Stimulated activated CD8-positive, alpha-beta memory T cell treated with anti-CD3 and anti-CD28 coated beads, Interleukin-7, amount 100 ng/mL, for 1 hour (primary cell): ENCODE results near the gene PNLDC1.
"Not testable (repeated sequence)": the region's sequence is repeated elsewhere in the genome, so short reads cannot be mapped to it uniquely, and the experiment has no call there.

Experiments
- DNase-seq, 2 donors: peaks; one replicate each; pipeline ENCODE4 v3.0.0-alpha.2; 2020; ENCODE audit warnings: low read depth in 2 of 2

Gene PNLDC1

GRCh38 chr6:159778542-159779103, 21.5 kb upstream of the PNLDC1 start:
- DNase-seq: no peak

DNA sequence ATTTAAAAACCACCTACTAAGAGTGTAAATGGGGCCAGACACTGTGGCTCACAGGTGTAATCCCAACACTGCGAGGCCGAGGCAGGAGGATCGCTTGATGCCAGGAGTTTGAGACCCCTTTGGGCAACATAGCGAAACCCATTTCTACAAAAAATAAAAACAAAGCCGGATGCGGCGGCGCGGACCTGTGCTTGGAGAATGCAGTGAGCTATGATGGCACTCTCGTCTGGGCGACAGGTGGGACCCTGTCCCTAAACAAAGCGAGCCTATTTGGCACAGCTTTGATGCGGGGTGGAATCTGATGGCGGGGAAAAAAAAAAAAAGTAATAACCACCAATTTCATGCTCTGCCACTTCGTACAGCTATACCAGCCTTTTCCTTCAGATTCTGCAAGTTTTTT, 11.8 kb upstream of the PNLDC1 start:
- DNase-seq: no peak

DNA sequence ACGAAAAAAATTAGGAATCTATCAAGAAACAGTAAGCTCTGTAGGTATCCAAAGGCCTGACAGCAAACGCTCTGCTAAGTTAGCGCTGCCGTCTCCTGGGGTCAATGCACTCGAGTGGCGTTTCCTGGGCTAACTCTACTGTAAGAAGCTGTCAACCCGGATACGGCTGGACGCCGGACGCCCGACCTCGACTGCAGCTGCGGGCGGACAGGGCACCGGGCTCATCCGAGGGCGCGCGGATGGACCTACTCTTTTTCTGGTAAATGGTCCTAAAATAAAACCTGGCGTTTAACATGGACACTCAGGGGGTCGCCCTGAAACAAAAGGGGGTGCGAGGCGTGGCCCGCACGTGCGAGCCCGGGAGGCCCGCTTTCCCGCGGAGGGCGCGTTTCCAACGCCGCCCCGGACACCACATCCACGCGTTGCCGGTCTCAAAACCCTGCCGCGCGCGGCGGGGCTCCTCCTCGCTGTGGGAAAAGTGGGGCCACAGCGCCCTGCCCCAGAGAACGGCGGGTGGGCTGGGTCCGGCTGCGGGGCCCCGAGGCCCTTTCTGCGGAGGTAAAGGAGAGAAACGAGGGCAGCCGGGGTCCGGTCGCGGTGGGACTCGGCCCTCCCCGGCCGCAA, 11.2 kb upstream of the PNLDC1 start:
- DNase-seq: peak in 1 of 2 donors; percentile 11

GRCh38 chr6:159789377-159790148, 10.5 kb upstream of the PNLDC1 start, which contains the start of gene TCP1:
Gene TCP1, minus strand, starts transcription at chr6:159789602. Its CDS starts 134 bp downstream, at chr6:159789468.
- peak; percentile 97 to 98 for DNase-seq

- peak; percentile 72 to 74 for DNase-seq
Measured at GRCh38 chr6:159790149-159790955, 9.7 kb upstream of the PNLDC1 start, which contains the start of gene MRPL18. Gene MRPL18, plus strand, starts transcription at chr6:159790467. Its CDS starts 121 bp downstream, at chr6:159790588.

GRCh38 chr6:159790956-159791598, 9.0 kb upstream of the PNLDC1 start:
- no peak for DNase-seq

- not testable (repeated sequence) for DNase-seq
Measured at GRCh38 chr6:159794976-159795375, 5.1 kb upstream of the PNLDC1 start.

DNA sequence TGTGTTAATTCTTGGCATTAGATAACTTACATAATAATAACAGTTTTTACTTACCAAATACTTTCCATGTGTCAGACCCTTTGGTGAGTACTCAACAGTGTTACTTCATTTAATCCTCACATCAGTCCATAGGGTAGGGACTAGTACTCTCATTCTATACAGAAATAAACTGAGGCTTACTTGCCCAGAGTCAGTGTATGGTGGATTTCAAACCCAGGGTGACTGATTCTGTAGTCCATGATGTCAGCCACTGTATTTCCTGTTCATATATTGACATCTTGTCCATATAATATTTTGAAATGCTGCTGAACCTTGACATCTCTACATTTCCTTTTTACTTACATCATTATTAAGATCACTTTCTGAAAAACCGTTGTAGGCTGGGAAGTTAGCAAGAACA, 2.5 kb upstream of the PNLDC1 start:
- DNase-seq: no peak

- DNase-seq: no peak
Measured at GRCh38 chr6:159801935-159802334, 1.9 kb downstream of the PNLDC1 start.

DNA sequence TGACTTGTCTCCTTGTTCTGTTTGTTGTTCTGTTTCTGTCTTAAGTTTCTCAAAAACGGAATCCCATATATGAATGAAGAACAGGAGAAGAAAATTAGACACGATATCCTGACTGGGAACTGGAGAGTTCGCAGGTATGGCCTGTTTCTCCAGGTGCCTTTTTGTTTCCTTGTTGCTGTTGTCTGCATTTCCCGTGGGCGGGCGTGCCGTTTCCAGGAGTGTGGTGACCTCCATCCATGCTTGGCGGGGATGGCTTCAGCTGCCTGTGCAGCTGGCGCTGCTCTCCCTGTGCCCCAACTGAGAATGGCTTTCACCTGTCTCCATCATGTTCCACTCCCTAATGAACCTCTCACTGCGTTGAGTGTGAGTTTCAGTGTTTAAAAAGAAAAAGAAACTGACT, 4.4 kb downstream of the PNLDC1 start:
- DNase-seq: no peak

DNA sequence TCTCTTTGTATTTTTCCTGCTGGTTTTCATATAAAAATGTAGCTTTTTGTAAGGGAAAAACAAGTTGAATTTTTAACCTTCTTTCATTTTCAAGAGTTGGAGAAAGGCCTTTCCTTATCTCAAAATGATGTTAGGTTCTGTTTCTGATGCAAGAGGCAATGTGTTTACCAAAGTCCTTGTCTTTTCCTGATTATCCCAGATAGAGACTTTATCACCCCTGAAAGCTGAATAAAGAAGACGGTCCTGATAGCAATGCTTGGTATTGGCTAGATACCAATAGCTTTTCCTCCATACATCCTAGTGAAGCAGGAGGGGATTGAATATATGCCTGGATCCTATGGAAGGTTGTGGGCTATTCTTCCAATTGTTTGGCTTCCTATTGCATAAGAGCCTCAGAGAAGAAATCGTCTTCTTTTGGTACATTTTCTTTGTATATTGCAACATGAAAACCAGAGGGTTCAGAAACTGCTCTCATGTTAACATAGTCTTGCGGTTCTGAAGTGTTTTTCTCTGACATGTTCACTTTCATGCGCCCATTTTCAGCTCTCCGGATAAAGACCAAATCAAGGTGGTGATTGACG, 5.5 kb downstream of the PNLDC1 start:
- DNase-seq: no peak

- no peak for DNase-seq
Measured at GRCh38 chr6:159806021-159806458, 6.0 kb downstream of the PNLDC1 start.

GRCh38 chr6:159807150-159807858, 7.2 kb downstream of the PNLDC1 start:
- no peak for DNase-seq

- no peak for DNase-seq
Measured at GRCh38 chr6:159808647-159809046, 8.6 kb downstream of the PNLDC1 start.

GRCh38 chr6:159809149-159809548, 9.1 kb downstream of the PNLDC1 start:
- no peak for DNase-seq

GRCh38 chr6:159813781-159814180, 13.7 kb downstream of the PNLDC1 start:
- DNase-seq: no peak

GRCh38 chr6:159815410-159815809, 15.3 kb downstream of the PNLDC1 start:
- no peak for DNase-seq

DNA sequence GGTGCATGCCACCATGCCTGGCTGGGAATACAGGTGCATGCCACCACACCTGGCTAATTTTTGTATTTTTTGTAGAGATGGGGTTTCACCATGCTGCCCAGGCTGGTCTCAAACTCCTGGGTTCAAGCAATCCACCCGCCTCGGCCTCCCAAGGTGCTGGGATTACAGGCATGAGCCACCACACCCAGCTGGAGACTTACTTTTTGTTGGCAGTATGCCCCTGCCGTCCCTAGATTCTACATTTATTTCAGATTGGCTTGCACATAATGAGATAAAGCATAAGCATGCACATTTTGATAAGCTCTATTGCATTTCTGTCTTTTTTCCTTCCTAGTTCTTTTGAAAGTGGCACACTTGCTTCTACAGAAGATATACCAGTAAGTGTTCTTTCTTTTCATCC, 16.7 kb downstream of the PNLDC1 start:
- not testable (repeated sequence) for DNase-seq

DNA sequence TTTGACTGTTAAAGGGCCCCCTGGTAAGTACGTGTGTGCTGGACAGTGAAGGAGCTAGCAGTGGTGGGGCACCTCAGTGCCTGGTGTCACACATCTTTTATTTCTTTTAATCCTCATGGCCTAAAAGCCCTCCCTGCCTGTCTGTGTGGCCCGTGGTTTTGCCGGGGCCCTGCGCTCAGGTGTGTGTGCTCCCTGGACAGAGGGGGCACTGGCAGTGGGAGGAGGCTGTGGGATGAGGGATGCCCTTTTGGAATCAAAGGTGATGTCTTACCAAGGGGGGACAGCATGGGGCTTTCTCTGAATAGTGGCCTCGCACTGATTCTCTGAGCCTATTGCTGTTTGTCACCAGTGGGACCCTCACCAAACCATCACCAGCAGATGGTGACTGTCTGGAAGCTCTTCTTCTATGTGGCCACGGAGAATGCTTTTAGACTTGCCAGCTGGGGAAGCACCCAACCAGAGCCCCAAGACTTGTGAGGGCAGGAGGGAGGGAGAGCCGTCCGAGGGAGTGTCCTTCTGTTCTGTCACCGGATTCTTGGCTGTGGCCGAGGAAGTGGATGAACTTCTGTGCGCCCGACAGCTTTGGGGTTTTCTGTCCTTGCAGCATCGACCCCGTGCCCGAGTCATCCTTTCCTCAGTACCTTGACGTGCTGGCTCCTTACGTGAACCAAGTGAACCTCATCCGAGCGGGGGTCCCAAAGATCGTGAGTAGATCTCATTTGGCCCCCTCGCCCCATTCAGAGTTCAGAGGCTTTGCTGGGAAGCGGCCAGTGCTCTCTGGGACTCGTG, 18.1 kb downstream of the PNLDC1 start:
- DNase-seq: no peak

DNA sequence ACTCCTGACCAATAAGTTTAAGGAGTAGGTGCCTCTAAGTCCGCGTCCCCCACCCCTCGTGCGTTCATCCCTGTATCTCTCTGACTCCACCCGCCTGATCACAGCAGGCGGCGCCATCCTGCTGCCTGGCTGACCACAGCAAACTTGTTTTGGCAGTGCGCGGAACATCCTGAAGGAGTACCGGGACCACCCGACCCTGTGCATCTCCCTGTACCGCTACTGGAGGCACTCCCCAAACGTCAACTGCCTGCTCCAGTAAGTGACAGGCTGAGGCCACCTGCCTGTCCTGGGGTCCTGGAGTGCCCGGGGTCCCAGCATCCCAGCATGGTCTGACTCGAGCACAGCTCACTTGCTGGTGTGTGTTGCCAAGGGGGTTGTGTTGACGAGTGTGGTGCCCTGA, 19.0 kb downstream of the PNLDC1 start:
- no peak for DNase-seq
